ENCODE data around the gene CTTN.
"Not testable (repeated sequence)": the region's sequence is repeated elsewhere in the genome, so short reads cannot be mapped to it uniquely, and the experiment has no call there.

CTTN gene

DNA sequence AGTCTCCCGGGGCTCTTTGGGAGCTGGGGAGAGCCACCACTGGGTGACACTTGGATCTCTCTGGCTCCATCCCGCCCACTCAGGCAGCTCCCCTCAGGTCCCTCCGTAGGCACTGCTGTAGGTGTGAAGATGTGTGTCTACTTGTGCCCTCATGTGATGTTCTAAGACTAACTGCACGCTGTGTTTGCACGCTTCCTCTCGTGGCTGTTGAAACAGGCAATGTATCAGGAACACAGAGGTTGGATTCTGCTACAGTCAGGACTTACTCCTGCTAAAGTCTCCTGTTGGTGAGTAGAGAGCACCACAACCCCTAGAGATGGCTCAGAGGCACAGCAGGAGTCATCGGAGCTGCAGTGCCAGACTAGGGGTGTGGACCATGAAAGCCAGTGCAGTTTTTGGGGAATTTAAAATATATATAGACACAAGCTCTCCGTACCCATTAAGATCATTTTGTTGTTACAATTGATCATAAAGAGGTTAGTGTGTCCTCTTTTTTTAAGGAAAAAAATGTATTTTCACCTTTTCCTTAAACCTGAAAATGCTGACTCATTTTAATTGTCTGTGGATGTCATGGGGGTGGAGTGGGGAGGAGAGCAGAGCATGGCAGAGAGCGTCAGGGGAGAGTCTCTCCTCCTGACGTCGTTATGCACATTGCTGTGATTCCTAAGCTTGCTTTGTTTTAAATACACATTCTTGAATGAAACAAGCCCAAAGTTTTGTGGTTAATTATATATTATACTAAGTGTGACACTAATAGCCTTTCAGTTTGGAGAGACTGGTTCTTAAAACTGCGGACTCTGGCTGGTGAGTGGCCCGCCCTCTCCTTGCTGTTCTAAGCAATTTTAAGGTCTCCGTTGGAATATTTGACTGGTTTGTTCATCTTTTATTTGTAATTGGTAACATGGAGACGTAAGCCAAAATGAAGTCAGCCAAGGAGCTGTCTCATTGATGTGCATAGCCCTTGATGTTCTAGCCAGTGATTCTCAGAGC lies 16.2 kb upstream of the CTTN start:
- no peaks in the 10 kb centered on the region for H3K27me3 Mint-ChIP-seq (ENCODE audit: low read depth, poor library complexity)
- TF ChIP-seq, protein P1, sequence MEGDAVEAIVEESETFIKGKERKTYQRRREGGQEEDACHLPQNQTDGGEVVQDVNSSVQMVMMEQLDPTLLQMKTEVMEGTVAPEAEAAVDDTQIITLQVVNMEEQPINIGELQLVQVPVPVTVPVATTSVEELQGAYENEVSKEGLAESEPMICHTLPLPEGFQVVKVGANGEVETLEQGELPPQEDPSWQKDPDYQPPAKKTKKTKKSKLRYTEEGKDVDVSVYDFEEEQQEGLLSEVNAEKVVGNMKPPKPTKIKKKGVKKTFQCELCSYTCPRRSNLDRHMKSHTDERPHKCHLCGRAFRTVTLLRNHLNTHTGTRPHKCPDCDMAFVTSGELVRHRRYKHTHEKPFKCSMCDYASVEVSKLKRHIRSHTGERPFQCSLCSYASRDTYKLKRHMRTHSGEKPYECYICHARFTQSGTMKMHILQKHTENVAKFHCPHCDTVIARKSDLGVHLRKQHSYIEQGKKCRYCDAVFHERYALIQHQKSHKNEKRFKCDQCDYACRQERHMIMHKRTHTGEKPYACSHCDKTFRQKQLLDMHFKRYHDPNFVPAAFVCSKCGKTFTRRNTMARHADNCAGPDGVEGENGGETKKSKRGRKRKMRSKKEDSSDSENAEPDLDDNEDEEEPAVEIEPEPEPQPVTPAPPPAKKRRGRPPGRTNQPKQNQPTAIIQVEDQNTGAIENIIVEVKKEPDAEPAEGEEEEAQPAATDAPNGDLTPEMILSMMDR (IDR thresholded peaks at IDR 0.05) = no peak
- peaks cover 11% of the 10 kb centered on the region for H3K4me1 Mint-ChIP-seq
- H3K9me3 Mint-ChIP-seq = no peaks in the 10 kb centered on the region
- peak overlapping the region; percentile 86 for H3K27ac Mint-ChIP-seq
- DNase-seq = no peak
- H3K4me3 Mint-ChIP-seq = no peak overlapping the region
- peaks cover 55% of the 10 kb centered on the region for H3K36me3 Mint-ChIP-seq (ENCODE audit: low read depth)

GRCh38 chr11:70383664-70384565 lies 14.4 kb upstream of the CTTN start:
- TF ChIP-seq, protein P1 (IDR thresholded peaks at IDR 0.05) = no peak
- Mint-ChIP-seq H3K9me3 (no peaks in the 10 kb centered on the region), H3K36me3 (ENCODE audit: low read depth) (peaks cover 56% of the 10 kb centered on the region), H3K4me3 (no peak overlapping the region), H3K27me3 (ENCODE audit: low read depth, poor library complexity) (no peaks in the 10 kb centered on the region), H3K27ac (no peak overlapping the region), H3K4me1 (peaks cover 11% of the 10 kb centered on the region)
- no peak for DNase-seq

- DNase-seq = no peak
- H3K27me3 Mint-ChIP-seq (ENCODE audit: low read depth, poor library complexity) = no peaks in the 10 kb centered on the region
- H3K9me3 Mint-ChIP-seq = no peaks in the 10 kb centered on the region
- peaks cover 16% of the 10 kb centered on the region for H3K4me1 Mint-ChIP-seq
- TF ChIP-seq, protein P1 (IDR thresholded peaks at IDR 0.05) = no peak
- H3K4me3 Mint-ChIP-seq = no peak overlapping the region
- H3K27ac Mint-ChIP-seq = peak overlapping the region; percentile 86
- peaks cover 59% of the 10 kb centered on the region for H3K36me3 Mint-ChIP-seq (ENCODE audit: low read depth)
Observed at GRCh38 chr11:70384566-70385152, 13.7 kb upstream of the CTTN start.

DNA sequence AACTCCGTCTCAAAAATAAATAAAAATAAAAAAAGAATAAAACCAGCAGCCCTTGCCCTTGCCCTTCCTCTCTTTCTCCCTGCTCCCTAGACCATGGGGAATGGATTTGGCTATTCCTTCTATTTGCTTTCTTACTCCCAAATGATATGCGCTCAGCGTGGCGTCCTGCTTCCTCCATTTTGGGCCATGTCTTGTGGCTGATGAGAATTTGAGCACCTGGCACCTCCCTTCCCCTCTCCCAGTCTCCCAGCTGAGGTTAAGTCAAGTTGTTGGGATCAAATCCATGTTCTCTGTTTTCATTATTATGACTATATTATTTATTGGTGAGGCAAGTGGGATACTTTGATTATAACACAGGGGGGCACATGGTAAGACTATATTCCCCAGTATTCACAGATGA lies 10.8 kb upstream of the CTTN start:
- TF ChIP-seq, protein P1 (IDR thresholded peaks at IDR 0.05) = no peak
- Mint-ChIP-seq H3K4me1 (peaks cover 12% of the 10 kb centered on the region), H3K4me3 (no peak overlapping the region), H3K27me3 (ENCODE audit: low read depth, poor library complexity) (no peaks in the 10 kb centered on the region), H3K9me3 (no peaks in the 10 kb centered on the region), H3K27ac (peak overlapping the region; percentile 75), H3K36me3 (ENCODE audit: low read depth) (peaks cover 61% of the 10 kb centered on the region)
- DNase-seq = no peak

DNA sequence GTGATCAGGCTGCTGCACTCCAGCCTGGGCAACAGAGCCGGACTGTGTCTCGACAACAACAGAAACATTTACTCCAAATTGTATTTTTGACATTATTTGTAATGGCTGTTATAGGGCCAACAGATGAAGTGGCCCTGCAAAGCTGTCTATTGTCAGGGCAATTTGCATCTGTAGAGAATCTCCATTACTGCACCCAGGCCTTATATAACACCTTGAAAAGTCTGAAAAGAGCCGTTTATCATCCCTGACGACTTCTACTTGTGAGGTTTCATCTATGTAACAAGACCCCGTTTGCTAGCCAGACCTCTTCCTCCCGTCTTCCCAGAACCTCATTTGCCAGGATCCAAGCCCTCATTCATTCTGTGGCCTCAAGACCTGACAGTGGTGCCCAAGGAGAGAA lies 9.1 kb upstream of the CTTN start:
- Mint-ChIP-seq H3K9me3 (no peaks in the 10 kb centered on the region), H3K27ac (peak overlapping the region; percentile 52)

GRCh38 chr11:70390882-70391281 lies 7.4 kb upstream of the CTTN start:
- not testable (repeated sequence) for H3K9me3 Mint-ChIP-seq; H3K27ac Mint-ChIP-seq; DNase-seq; H3K4me1 Mint-ChIP-seq; H3K4me3 Mint-ChIP-seq; H3K27me3 Mint-ChIP-seq (ENCODE audit: low read depth, poor library complexity)
- H3K36me3 Mint-ChIP-seq (ENCODE audit: low read depth) = peaks cover 57% of the 10 kb centered on the region

More for the DNA sequence above, 9.1 kb upstream of the CTTN start:
- no peak overlapping the region for H3K4me3 Mint-ChIP-seq
- no peaks in the 10 kb centered on the region for H3K27me3 Mint-ChIP-seq (ENCODE audit: low read depth, poor library complexity)
- TF ChIP-seq, protein P1 (IDR thresholded peaks at IDR 0.05) = no peak
- no peak for DNase-seq
- peaks cover 68% of the 10 kb centered on the region for H3K36me3 Mint-ChIP-seq (ENCODE audit: low read depth)
- peaks cover 9% of the 10 kb centered on the region for H3K4me1 Mint-ChIP-seq

Measured in nephron progenitor cell (in vitro differentiated cells).